K562 (cell line): Measurements from ENCODE around the gene SPEM2. TPM values are rescaled to one million over a fixed set of nuclear protein-coding genes. Genes with fewer than 3 reads are reported as not detected.

Experiments
- ATAC-seq: fragments of 200-7000 bp; cut with Tn5 transposase; 3 replicates; pipeline ENCODE4 v1.9.1; 2020; ENCODE audit warnings: moderate library complexity
- BruUV-seq: library from RNA; stranded (reverse); fragments of 400-500 nt; replicated peaks from 2 replicates; lab custom pipeline; 2021; lab: Mats Ljungman, UMichigan
- CTCF ChIA-PET: fragments of 300-600 bp; formaldehyde crosslinking; extraction: SDS; loops from one replicate; lab custom pipeline; 2021; ENCODE audit warnings: low intra/inter-chr PET ratio; lab: Yijun Ruan, JAX
- POLR2A ChIA-PET: fragments of 300-600, 350-650 bp; sonication (Branson Sonifier 250); formaldehyde crosslinking; extraction: SDS; loops from one replicate; lab custom pipeline; 2021; ENCODE audit warnings: antibody characterized with exemption, inconsistent platforms; lab: Yijun Ruan, JAX
- DNase-seq, 4 experiments: peaks; one replicate each; pipeline versions ENCODE4 v3.0.0 to v3.0.0-alpha.2; 2011 to 2018; ENCODE audit warnings: low spot score in 3 of 4, mixed read lengths in 3 of 4; ENCODE audit errors: extremely low read depth in 1 of 4
- FAIRE-seq: peaks from 2 replicates; lab custom pipeline; 2011; peaks lifted over from hg19 to GRCh38; lab: Jason Lieb, UNC
- H2AFZ ChIP-seq: 2 replicates; pipeline ENCODE4 v1.6.0; 2011; ENCODE audit warnings: low read depth, low read length, control low read depth, inconsistent platforms
- H3K27ac ChIP-seq: fragments of 200-600 bp; 3 replicates; pipeline ENCODE4 v1.8.0; 2011; ENCODE audit warnings: low read depth, mild to moderate bottlenecking, control low read depth, inconsistent platforms, low read length, moderate library complexity, mixed read lengths; ENCODE audit errors: extremely low read depth
- H3K27me3 ChIP-seq, 2 experiments: fragments of 300-600 bp in 1 of 2; 2 replicates in 1 of 2; 3 replicates in 1 of 2; pipeline versions ENCODE4 v1.6.0 to v1.8.0; 2011; ENCODE audit warnings: inconsistent platforms in 2 of 2, low read length in 2 of 2, mild to moderate bottlenecking in 1 of 2, mixed read lengths in 1 of 2, moderate library complexity in 1 of 2; ENCODE audit not compliant: control insufficient read depth in 2 of 2, insufficient read depth in 2 of 2
- H3K36me3 ChIP-seq: fragments of 300-600 bp; 3 replicates; pipeline ENCODE4 v1.8.0; 2011; ENCODE audit warnings: mild to moderate bottlenecking, low read length, inconsistent platforms; ENCODE audit not compliant: control insufficient read depth, insufficient read depth
- H3K4me1 ChIP-seq, 2 experiments: fragments of 200-600 bp in 1 of 2; replicated peaks in 1 of 2; 2 replicates in 1 of 2; 3 replicates in 1 of 2; pipeline versions ENCODE4 v1.5.1 to v1.8.0; 2011; ENCODE audit warnings: inconsistent platforms in 2 of 2, low read length in 2 of 2, mild to moderate bottlenecking in 1 of 2, mixed read lengths in 1 of 2, moderate library complexity in 1 of 2; ENCODE audit not compliant: control insufficient read depth in 2 of 2, insufficient read depth in 2 of 2
- H3K4me2 ChIP-seq: 2 replicates; pipeline ENCODE4 v1.6.1; 2011; ENCODE audit warnings: low read length, control low read depth, inconsistent platforms, mixed read lengths; ENCODE audit not compliant: insufficient read depth
- H3K4me3 ChIP-seq: fragments of 200-600 bp; sonication (generic), shearing (Covaris generic); 2 replicates; pipeline ENCODE4 v1.5.1; 2016; ENCODE audit warnings: control low read depth, inconsistent platforms
- H3K79me2 ChIP-seq: fragments of 200-600 bp; 3 replicates; pipeline ENCODE4 v1.8.0; 2011; ENCODE audit warnings: low read length, inconsistent platforms; ENCODE audit not compliant: control insufficient read depth, insufficient read depth
- H3K9ac ChIP-seq, 2 experiments: 2 replicates each; pipeline versions ENCODE4 v1.6.0 to v1.6.1; 2011; ENCODE audit warnings: low read depth in 2 of 2, low read length in 2 of 2, control low read depth in 1 of 2, inconsistent platforms in 1 of 2, mild to moderate bottlenecking in 1 of 2, mixed read lengths in 1 of 2; ENCODE audit not compliant: insufficient read depth in 1 of 2
- H3K9me1 ChIP-seq: one replicate; pipeline ENCODE4 v1.6.0; 2011; ENCODE audit warnings: inconsistent platforms, mild to moderate bottlenecking, low read length, moderate library complexity; ENCODE audit not compliant: control insufficient read depth, insufficient read depth
- H3K9me3 ChIP-seq: replicated peaks from 2 replicates; pipeline ENCODE4 v1.5.1; 2011; ENCODE audit warnings: low read depth, low read length, inconsistent platforms; ENCODE audit not compliant: control insufficient read depth, insufficient read depth
- H4K20me1 ChIP-seq: replicated peaks from 2 replicates; pipeline ENCODE4 v1.6.1; 2011; ENCODE audit warnings: low read length, inconsistent platforms, mixed read lengths; ENCODE audit not compliant: control insufficient read depth, insufficient read depth
- BACH1 ChIP-seq: fragments of 200-800 bp; sonication (Bioruptor generic); IDR thresholded peaks from 2 replicates; pipeline ENCODE4 v1.6.1; 2016; ENCODE audit warnings: missing genetic modification characterization, missing compliant biosample characterization
- CBFA2T3 ChIP-seq: fragments of 450-650 bp; IDR thresholded peaks from 2 replicates; pipeline ENCODE4 v1.6.1; 2017
- ESRRA ChIP-seq: fragments of 450-650 bp; IDR thresholded peaks from 2 replicates; pipeline ENCODE4 v1.6.1; 2014; ENCODE audit warnings: low read depth, mild to moderate bottlenecking, moderate library complexity, borderline replicate concordance
- GATA2 ChIP-seq: sonication (generic); formaldehyde crosslinking; IDR thresholded peaks from 2 replicates; pipeline ENCODE4 v1.4.0; 2020; ENCODE audit warnings: mild to moderate bottlenecking, missing genetic modification reagents
- KLF1 ChIP-seq: fragments of 450-650 bp; IDR thresholded peaks from 2 replicates; pipeline ENCODE4 v1.6.1; 2016; ENCODE audit warnings: missing genetic modification characterization, missing compliant biosample characterization
- POLR2A ChIP-seq: fragments of 450-650 bp; conservative IDR thresholded peaks from 2 replicates; pipeline ENCODE4 v1.6.1; 2016
- POU5F1 ChIP-seq: fragments of 150-350 bp; IDR thresholded peaks from 2 replicates; pipeline ENCODE4 v1.6.1; 2014; ENCODE audit warnings: borderline replicate concordance, low read length, low read depth, mild to moderate bottlenecking; ENCODE audit not compliant: partially characterized antibody
- PYGO2 ChIP-seq: fragments of 450-650 bp; IDR thresholded peaks from 2 replicates; pipeline ENCODE4 v1.6.1; 2016; ENCODE audit warnings: mild to moderate bottlenecking, missing genetic modification characterization, moderate library complexity, missing compliant biosample characterization
- RAD21 ChIP-seq, 2 experiments: fragments of 250-450 bp in 1 of 2; fragments of 450-650 bp in 1 of 2; sonication (Bioruptor Pico) in 1 of 2; formaldehyde crosslinking in 1 of 2; IDR thresholded peaks in 1 of 2; conservative IDR thresholded peaks in 1 of 2; 2 replicates each; pipeline versions ENCODE4 v1.4.0 to v1.8.0; 2020 to 2022; ENCODE audit warnings: mild to moderate bottlenecking in 2 of 2, moderate library complexity in 1 of 2
- RBM14 ChIP-seq: fragments of 200-400 bp; formaldehyde crosslinking; IDR thresholded peaks from 2 replicates; pipeline ENCODE4 v1.6.1; 2018; ENCODE audit warnings: low read depth, mild to moderate bottlenecking, low read length, moderate library complexity, borderline replicate concordance; ENCODE audit not compliant: insufficient read depth
- SIX5 ChIP-seq, 2 experiments: IDR thresholded peaks; 2 replicates each; pipeline ENCODE4 v1.6.1; 2011; ENCODE audit warnings: low read length in 2 of 2, borderline replicate concordance in 1 of 2, low read depth in 1 of 2, mild to moderate bottlenecking in 1 of 2, moderate library complexity in 1 of 2; ENCODE audit not compliant: insufficient read depth in 1 of 2
- SNIP1 ChIP-seq: fragments of 450-650 bp; IDR thresholded peaks from 2 replicates; pipeline ENCODE4 v1.7.1; 2017; ENCODE audit warnings: low read depth, mild to moderate bottlenecking
- XRCC3 ChIP-seq: fragments of 450-650 bp; IDR thresholded peaks from 2 replicates; pipeline ENCODE4 v1.6.1; 2017; ENCODE audit warnings: mild to moderate bottlenecking, moderate library complexity
- ZBTB7A ChIP-seq: IDR thresholded peaks from 2 replicates; pipeline ENCODE4 v1.6.1; 2011; ENCODE audit warnings: low read depth, mild to moderate bottlenecking, low read length, moderate library complexity, borderline replicate concordance; ENCODE audit not compliant: control insufficient read depth
- ZMIZ1 ChIP-seq, 2 experiments: fragments of 150-350 bp in 1 of 2; IDR thresholded peaks; 2 replicates each; pipeline ENCODE4 v1.6.1; 2012 to 2016; ENCODE audit warnings: low read depth in 2 of 2, low read length in 2 of 2, mild to moderate bottlenecking in 1 of 2, moderate library complexity in 1 of 2
- ZNF134 ChIP-seq: fragments of 250-450 bp; sonication (Bioruptor Pico); conservative IDR thresholded peaks from 2 replicates; pipeline ENCODE4 v1.4.0; 2020
- ZNF449 ChIP-seq: fragments of 250-450 bp; sonication (Bioruptor Pico); IDR thresholded peaks from 2 replicates; pipeline ENCODE4 v1.8.0; 2022; ENCODE audit warnings: moderate library complexity, mild to moderate bottlenecking, inconsistent platforms
- WGBS: fragments of 100-300 bp; shearing (Covaris generic); methylation state at CpG from one replicate; pipeline ENCODE4 v1.1.6; 2016; ENCODE audit warnings: low coverage, mixed read lengths; ENCODE audit not compliant: insufficient coverage; ENCODE audit errors: missing lambda C conversion rate; 5-methylcytosine and 5-hydroxymethylcytosine counted together
- in situ Hi-C: fragments of 300-500 bp; cut with MboI; formaldehyde crosslinking; loops from 4 replicates; pipeline ENCODE4 v1.15.0; 2018; ENCODE audit warnings: inconsistent platforms, mixed read lengths
- intact Hi-C: fragments of 100-400 bp; cut with micrococcal nuclease; formaldehyde crosslinking; loops from 2 replicates; pipeline ENCODE4 v1.14.2; 2022
- polyA plus RNA-seq, 8 experiments: library from polyadenylated mRNA; depleted of rRNA in 4 of 8; stranded (reverse) in 5 of 8; unstranded in 3 of 8; fragments of >200 nt; fragmentation: Nextera tagmentation in 2 of 8; fragmentation: Illumina TruSeq in 1 of 8; extraction: Ambion mirVana in 2 of 8; extraction: Trizol in 1 of 8; gene quantifications; 2 replicates each; pipeline versions ENCODE4 v1.2.1 to v1.2.3, GENCODE V29; 2011 to 2014; ENCODE audit warnings: inconsistent platforms in 1 of 8, missing spikeins in 1 of 8
- total RNA-seq, 7 experiments: library from RNA; depleted of rRNA in 6 of 7; stranded (reverse); fragments of >200 nt in 6 of 7; fragmentation: Illumina TruSeq in 2 of 7; extraction: Trizol in 2 of 7; gene quantifications; 2 replicates each; pipeline versions ENCODE4 v1.2.1 to v1.2.3, GENCODE V29; 2011 to 2021; ENCODE audit warnings: low replicate concordance in 1 of 7
- TF ChIP-seq, protein P1 (sequence below): fragments of 250-450 bp; sonication (Bioruptor Pico); IDR thresholded peaks from 2 replicates; pipeline ENCODE4 v1.9.0; 2021; ENCODE audit warnings: mild to moderate bottlenecking

The SPEM2 gene
- total and polyA plus RNA-seq, 9 of the 15 experiments (the other 6 are each of a cell fraction or from before 2014, with no cell fraction given): not detected

DNA sequence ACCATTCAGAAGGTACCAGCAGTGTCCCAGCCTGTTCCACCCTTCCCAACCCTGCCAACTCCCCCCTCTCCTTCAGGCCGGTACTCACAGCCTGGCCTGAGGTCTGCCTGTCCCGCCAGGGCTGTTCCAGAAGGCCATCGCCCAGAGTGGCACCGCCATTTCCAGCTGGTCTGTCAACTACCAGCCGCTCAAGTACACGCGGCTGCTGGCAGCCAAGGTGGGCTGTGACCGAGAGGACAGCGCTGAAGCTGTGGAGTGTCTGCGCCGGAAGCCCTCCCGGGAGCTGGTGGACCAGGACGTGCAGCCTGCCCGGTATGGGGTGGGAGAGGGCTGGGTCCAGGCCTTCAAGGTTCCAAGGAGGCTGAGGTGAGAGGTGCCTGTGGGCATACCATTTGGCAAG lies 10.6 kb upstream of the SPEM2 start:
- intact Hi-C loops: no loop called here
- Histone ChIP-seq H3K27me3 (no peaks in the 10 kb centered on the region), H3K79me2 (no peaks in the 10 kb centered on the region), H2AFZ (no peak overlapping the region), H3K4me2 (no peak overlapping the region), H3K4me1 (peaks cover 0 to 16% of the 10 kb centered on the region in 2 experiments; a peak in 2 of 5 replicates), H4K20me1 (no peaks in the 10 kb centered on the region), H3K27ac (no peak overlapping the region), H3K9me3 (no peaks in the 10 kb centered on the region), H3K4me3 (no peak overlapping the region), H3K9me1 (no peaks in the 10 kb centered on the region), H3K36me3 (no peaks in the 10 kb centered on the region), H3K9ac (no peak overlapping the region; a peak in 1 of 4 replicates)
- TF ChIP-seq ZNF134 (CRISPR knock-in tag) (no peak), ESRRA (no peak), RBM14 (no peak), POLR2A (no peak), KLF1 (tag) (no peak), PYGO2 (tag) (no peak), ZNF449 (no peak), SNIP1 (no peak), XRCC3 (no peak), ZBTB7A (no peak), GATA2 (no peak), RAD21 (CRISPR knock-in tag; conservative IDR thresholded peaks at IDR 0.05 in 1 of 2, IDR thresholded peaks at IDR 0.05 in 1 of 2) (no peak), ZMIZ1 (IDR thresholded peaks at IDR 0.05; ENCODE audit: low read depth in 2 of 2, low read length in 2 of 2) (no peak), SIX5 (IDR thresholded peaks at IDR 0.05; ENCODE audit: borderline replicate concordance in 1 of 2, insufficient read depth in 1 of 2, low read depth in 1 of 2, low read length in 2 of 2) (no peak), CBFA2T3 (no peak), POU5F1 (no peak), BACH1 (no peak)
- TF ChIP-seq, protein P1, sequence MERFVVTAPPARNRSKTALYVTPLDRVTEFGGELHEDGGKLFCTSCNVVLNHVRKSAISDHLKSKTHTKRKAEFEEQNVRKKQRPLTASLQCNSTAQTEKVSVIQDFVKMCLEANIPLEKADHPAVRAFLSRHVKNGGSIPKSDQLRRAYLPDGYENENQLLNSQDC: no peak
- DNase-seq (no peak), ATAC-seq (no peak), FAIRE-seq (no peak)
- ChIA-PET CTCF (no interaction called here), POLR2A (no interaction called here)
- in situ Hi-C loops: no loop called here
- 53% methylated on average over 12 of the region's 14 CpGs for WGBS
- no TSS peak for BruUV-seq
